H9 (cell line): ENCODE results near the gene SMIM36. TPM values are rescaled to one million over a fixed set of nuclear protein-coding genes. Genes with fewer than 3 reads are reported as not detected.

Experiments
- DNase-seq: peaks from one replicate; pipeline ENCODE4 v3.0.0-alpha.2; 2017
- H2AFZ ChIP-seq: one replicate; pipeline ENCODE4 v1.6.1; 2013; ENCODE audit warnings: mild to moderate bottlenecking, low read length, control low read depth, moderate library complexity
- H2AK5ac ChIP-seq: 2 replicates; pipeline ENCODE4 v1.6.1; 2013; ENCODE audit warnings: low read length, control low read depth, mixed read lengths; ENCODE audit not compliant: insufficient read length
- H2BK120ac ChIP-seq: one replicate; pipeline ENCODE4 v1.6.1; 2013; ENCODE audit warnings: low read depth, mild to moderate bottlenecking, low read length, control low read depth, inconsistent platforms; ENCODE audit not compliant: poor library complexity, severe bottlenecking
- H2BK12ac ChIP-seq: 2 replicates; pipeline ENCODE4 v1.6.1; 2013; ENCODE audit warnings: low read length, control low read depth, mixed read lengths, low read depth; ENCODE audit not compliant: insufficient read length
- H2BK15ac ChIP-seq: 2 replicates; pipeline ENCODE4 v1.6.1; 2013; ENCODE audit warnings: low read depth, low read length, control low read depth
- H2BK20ac ChIP-seq: one replicate; pipeline ENCODE4 v1.6.1; 2013; ENCODE audit warnings: low read depth, mild to moderate bottlenecking, low read length, control low read depth, inconsistent platforms; ENCODE audit not compliant: poor library complexity, severe bottlenecking
- H2BK5ac ChIP-seq: 2 replicates; pipeline ENCODE4 v1.6.1; 2013; ENCODE audit warnings: low read length, control low read depth, mixed read lengths; ENCODE audit not compliant: insufficient read length
- H3K14ac ChIP-seq: 2 replicates; pipeline ENCODE4 v1.6.1; 2013; ENCODE audit warnings: low read length, control low read depth; ENCODE audit not compliant: insufficient read depth
- H3K18ac ChIP-seq: 2 replicates; pipeline ENCODE4 v1.6.1; 2013; ENCODE audit warnings: low read depth, mild to moderate bottlenecking, mixed read lengths, low read length, control low read depth; ENCODE audit not compliant: insufficient read length
- H3K23ac ChIP-seq: 2 replicates; pipeline ENCODE4 v1.6.1; 2013; ENCODE audit warnings: low read length, control low read depth, mixed read lengths, low read depth; ENCODE audit not compliant: insufficient read length
- H3K23me2 ChIP-seq: 2 replicates; pipeline ENCODE4 v1.6.1; 2013; ENCODE audit warnings: low read depth, mild to moderate bottlenecking, mixed read lengths, low read length, control low read depth; ENCODE audit not compliant: insufficient read length, poor library complexity, severe bottlenecking
- H3K27ac ChIP-seq: 2 replicates; pipeline ENCODE4 v1.5.1; 2013; ENCODE audit warnings: low read length, control low read depth, mixed read lengths, low read depth; ENCODE audit not compliant: insufficient read length
- H3K27me3 ChIP-seq: 2 replicates; pipeline ENCODE4 v1.6.1; 2013; ENCODE audit warnings: low read length, control low read depth, inconsistent platforms; ENCODE audit not compliant: insufficient read depth
- H3K4ac ChIP-seq: 2 replicates; pipeline ENCODE4 v1.6.1; 2013; ENCODE audit warnings: low read depth, mild to moderate bottlenecking, control low read depth, inconsistent platforms, low read length, moderate library complexity
- H3K4me1 ChIP-seq: 2 replicates; pipeline ENCODE4 v1.6.1; 2013; ENCODE audit warnings: low read length, control low read depth, inconsistent platforms; ENCODE audit not compliant: insufficient read depth
- H3K4me2 ChIP-seq: 2 replicates; pipeline ENCODE4 v1.6.1; 2013; ENCODE audit warnings: low read length, control low read depth, mixed read lengths; ENCODE audit not compliant: insufficient read length, insufficient read depth
- H3K56ac ChIP-seq: 2 replicates; pipeline ENCODE4 v1.6.1; 2013; ENCODE audit warnings: low read depth, mild to moderate bottlenecking, mixed read lengths, low read length, control low read depth; ENCODE audit not compliant: insufficient read length
- H3K79me1 ChIP-seq: 2 replicates; pipeline ENCODE4 v1.6.1; 2013; ENCODE audit warnings: low read depth, mild to moderate bottlenecking, moderate library complexity, low read length, control low read depth, inconsistent platforms; ENCODE audit not compliant: insufficient read depth, poor library complexity, severe bottlenecking
- H3K79me2 ChIP-seq: 2 replicates; pipeline ENCODE4 v1.6.1; 2013; ENCODE audit warnings: low read length, control low read depth, inconsistent platforms; ENCODE audit not compliant: insufficient read depth
- H3K9ac ChIP-seq: 2 replicates; pipeline ENCODE4 v1.6.1; 2013; ENCODE audit warnings: low read length, control low read depth, mixed read lengths; ENCODE audit not compliant: insufficient read length; ENCODE audit errors: extremely low read depth
- H3K9me3 ChIP-seq: one replicate; pipeline ENCODE4 v1.6.1; 2013; ENCODE audit warnings: low read depth, low read length, inconsistent platforms; ENCODE audit not compliant: control insufficient read depth
- H3T11ph ChIP-seq: one replicate; pipeline ENCODE4 v1.6.1; 2013; ENCODE audit warnings: mild to moderate bottlenecking, low read length, control low read depth, inconsistent platforms
- H4K20me1 ChIP-seq: one replicate; pipeline ENCODE4 v1.6.1; 2013; ENCODE audit not compliant: control insufficient read depth, insufficient read length, insufficient read depth
- H4K5ac ChIP-seq: 2 replicates; pipeline ENCODE4 v1.6.1; 2013; ENCODE audit warnings: low read depth, mild to moderate bottlenecking, mixed read lengths, low read length, control low read depth; ENCODE audit not compliant: insufficient read length
- H4K8ac ChIP-seq: replicated peaks from 2 replicates; pipeline ENCODE4 v1.6.1; 2013; ENCODE audit warnings: low read length, control low read depth, mixed read lengths, low read depth; ENCODE audit not compliant: insufficient read length
- H4K91ac ChIP-seq: 2 replicates; pipeline ENCODE4 v1.6.1; 2013; ENCODE audit warnings: low read depth, mild to moderate bottlenecking, moderate library complexity, mixed read lengths, low read length, control low read depth; ENCODE audit not compliant: insufficient read length
- H3K27ac Mint-ChIP-seq, 3 experiments: 2 replicates in 2 of 3; 3 replicates in 1 of 3; pipeline ENCODE4 v1.8.0; 2020 to 2021; ENCODE audit warnings: mixed read lengths in 3 of 3, mild to moderate bottlenecking in 1 of 3, moderate library complexity in 1 of 3
- H3K27me3 Mint-ChIP-seq: 2 replicates; pipeline ENCODE4 v1.8.0; 2021; ENCODE audit warnings: low read depth, mild to moderate bottlenecking, moderate library complexity, mixed read lengths
- H3K36me3 Mint-ChIP-seq, 3 experiments: 2 replicates in 2 of 3; 3 replicates in 1 of 3; pipeline ENCODE4 v1.8.0; 2020 to 2021; ENCODE audit warnings: low read depth in 3 of 3, mixed read lengths in 3 of 3; ENCODE audit not compliant: insufficient read depth in 1 of 3
- H3K4me1 Mint-ChIP-seq, 2 experiments: 2 replicates each; pipeline ENCODE4 v1.8.0; 2020; ENCODE audit warnings: mixed read lengths in 2 of 2
- H3K4me3 Mint-ChIP-seq, 2 experiments: 2 replicates in 1 of 2; 3 replicates in 1 of 2; pipeline ENCODE4 v1.8.0; 2020 to 2021; ENCODE audit warnings: mild to moderate bottlenecking in 2 of 2, mixed read lengths in 2 of 2, moderate library complexity in 1 of 2
- H3K9me3 Mint-ChIP-seq, 2 experiments: 2 replicates in 1 of 2; 3 replicates in 1 of 2; pipeline ENCODE4 v1.8.0; 2020; ENCODE audit warnings: mild to moderate bottlenecking in 2 of 2, mixed read lengths in 2 of 2, moderate library complexity in 1 of 2
- CTCF ChIP-seq: fragments of 200-600 bp; sonication (generic); conservative IDR thresholded peaks from 3 replicates; pipeline ENCODE4 v1.8.0; 2021; ENCODE audit warnings: antibody characterized with exemption, mild to moderate bottlenecking
- WGBS: extraction: QIAGEN DNeasy Blood & Tissue Kit; methylation state at CpG from one replicate; pipeline ENCODE4 v1.1.7; 2013; ENCODE audit warnings: missing lambda C conversion rate, low lambda C conversion rate, mixed read lengths; ENCODE audit not compliant: insufficient read length; ENCODE audit errors: extremely low coverage; 5-methylcytosine and 5-hydroxymethylcytosine counted together
- total RNA-seq: library from RNA; stranded (reverse); gene quantifications from 2 replicates; pipeline ENCODE4 v1.2.1, GENCODE V29; 2021

SMIM36 gene
- total RNA-seq, 1 experiment from 2014 or later, result not detected

GRCh38 chr17:55433629-55434422 lies 77.4 kb downstream of the SMIM36 start:
- Histone ChIP-seq H2BK20ac (no peak overlapping the region), H3T11ph (no peak overlapping the region), H3K14ac (no peak overlapping the region), H3K4ac (no peak overlapping the region), H4K5ac (no peak overlapping the region), H2BK12ac (no peak overlapping the region), H2BK5ac (no peak overlapping the region), H2BK120ac (no peak overlapping the region), H3K9me3 (no peaks in the 10 kb centered on the region), H3K27me3 (no peaks in the 10 kb centered on the region), H3K56ac (no peak overlapping the region), H2AK5ac (no peak overlapping the region), H4K8ac (no peak overlapping the region), H3K23me2 (no peaks in the 10 kb centered on the region), H3K79me1 (no peaks in the 10 kb centered on the region), H3K9ac (no peak overlapping the region), H3K79me2 (no peaks in the 10 kb centered on the region), H4K20me1 (no peaks in the 10 kb centered on the region), H4K91ac (no peak overlapping the region), H3K23ac (no peak overlapping the region), H3K4me2 (no peak overlapping the region), H3K27ac (no peak overlapping the region), H2AFZ (no peak overlapping the region), H3K4me1 (no peaks in the 10 kb centered on the region), H2BK15ac (no peak overlapping the region), H3K18ac (no peak overlapping the region)
- H3K36me3 Mint-ChIP-seq, result no peaks in the 10 kb centered on the region; a peak in 2 of 7 replicates
- no peak overlapping the region for H3K4me3 Mint-ChIP-seq
- H3K27me3 Mint-ChIP-seq, result no peaks in the 10 kb centered on the region
- no peak for DNase-seq
- TF ChIP-seq CTCF, result no peak
- peaks cover 8 to 11% of the 10 kb centered on the region in 2 experiments for H3K4me1 Mint-ChIP-seq
- no CpG with 5 or more reads among the region's 7 CpGs for WGBS
- peaks cover 0 to 5% of the 10 kb centered on the region in 2 experiments; a peak in 4 of 5 replicates for H3K9me3 Mint-ChIP-seq
- no peak overlapping the region for H3K27ac Mint-ChIP-seq
